GM19468 (cell line): ENCODE data around the gene APOF.
A peak's percentile ranks its signal among the peaks of the same experiment; 100 is the strongest.
"Not testable (repeated sequence)": the region's sequence is repeated elsewhere in the genome, so short reads cannot be mapped to it uniquely, and the experiment has no call there.

Source experiments
- ATAC-seq: cut with Tn5 transposase; IDR thresholded peaks from one replicate; pipeline ENCODE4 v1.9.1; 2021; ENCODE audit warnings: mild to moderate bottlenecking, moderate library complexity, moderate number of reproducible peaks; ENCODE audit not compliant: unreplicated experiment; ENCODE audit errors: extremely low read depth

APOF gene, protein sequence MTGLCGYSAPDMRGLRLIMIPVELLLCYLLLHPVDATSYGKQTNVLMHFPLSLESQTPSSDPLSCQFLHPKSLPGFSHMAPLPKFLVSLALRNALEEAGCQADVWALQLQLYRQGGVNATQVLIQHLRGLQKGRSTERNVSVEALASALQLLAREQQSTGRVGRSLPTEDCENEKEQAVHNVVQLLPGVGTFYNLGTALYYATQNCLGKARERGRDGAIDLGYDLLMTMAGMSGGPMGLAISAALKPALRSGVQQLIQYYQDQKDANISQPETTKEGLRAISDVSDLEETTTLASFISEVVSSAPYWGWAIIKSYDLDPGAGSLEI

DNA sequence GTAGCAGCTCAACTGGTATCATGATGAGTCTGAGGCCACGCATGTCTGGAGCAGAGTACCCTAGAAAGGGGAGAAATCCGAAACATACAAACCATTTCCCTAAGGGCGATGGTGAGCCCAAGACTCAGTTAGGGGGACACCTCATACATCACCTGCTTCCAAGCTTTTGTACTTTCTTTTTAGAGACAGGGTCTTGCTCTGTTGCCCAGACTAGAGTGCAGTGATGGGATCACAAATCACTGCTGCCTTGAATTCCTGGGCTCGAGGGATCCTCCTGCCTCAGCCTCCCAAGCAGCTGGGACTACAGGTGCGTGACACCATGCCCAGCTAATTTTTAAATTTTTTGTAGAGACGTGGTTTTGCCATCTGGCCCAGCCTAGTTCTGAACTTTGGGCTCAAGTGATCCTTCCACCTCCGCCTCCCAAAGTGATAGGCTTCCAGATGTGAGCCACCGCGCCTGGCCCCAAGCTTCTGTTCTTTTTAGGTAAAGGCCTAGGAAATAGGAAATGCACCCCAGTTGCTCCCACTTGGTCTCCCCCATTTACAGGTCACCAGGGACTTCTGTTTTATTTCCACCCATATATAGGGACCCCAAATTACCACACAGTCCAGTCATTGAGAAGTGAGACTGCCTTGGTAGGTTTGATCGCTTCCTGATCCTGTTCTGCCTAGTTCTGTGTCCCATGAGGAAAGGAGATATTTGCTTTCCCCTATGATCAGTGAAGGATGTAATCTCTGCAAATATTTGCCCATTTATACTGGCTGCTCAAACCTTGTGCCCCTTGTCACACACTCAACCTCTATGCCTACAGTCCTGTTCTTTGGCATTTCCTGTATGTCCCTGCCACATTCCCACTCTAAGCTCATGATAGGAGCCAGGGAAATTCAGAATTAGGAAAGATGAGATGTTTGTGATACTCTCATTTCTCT lies at the start of gene APOF:
APOF (minus strand) TSS at position 728 of the 930 bp plus-strand sequence; CDS start at position 616, 112 bp downstream.
- no peak for ATAC-seq

DNA sequence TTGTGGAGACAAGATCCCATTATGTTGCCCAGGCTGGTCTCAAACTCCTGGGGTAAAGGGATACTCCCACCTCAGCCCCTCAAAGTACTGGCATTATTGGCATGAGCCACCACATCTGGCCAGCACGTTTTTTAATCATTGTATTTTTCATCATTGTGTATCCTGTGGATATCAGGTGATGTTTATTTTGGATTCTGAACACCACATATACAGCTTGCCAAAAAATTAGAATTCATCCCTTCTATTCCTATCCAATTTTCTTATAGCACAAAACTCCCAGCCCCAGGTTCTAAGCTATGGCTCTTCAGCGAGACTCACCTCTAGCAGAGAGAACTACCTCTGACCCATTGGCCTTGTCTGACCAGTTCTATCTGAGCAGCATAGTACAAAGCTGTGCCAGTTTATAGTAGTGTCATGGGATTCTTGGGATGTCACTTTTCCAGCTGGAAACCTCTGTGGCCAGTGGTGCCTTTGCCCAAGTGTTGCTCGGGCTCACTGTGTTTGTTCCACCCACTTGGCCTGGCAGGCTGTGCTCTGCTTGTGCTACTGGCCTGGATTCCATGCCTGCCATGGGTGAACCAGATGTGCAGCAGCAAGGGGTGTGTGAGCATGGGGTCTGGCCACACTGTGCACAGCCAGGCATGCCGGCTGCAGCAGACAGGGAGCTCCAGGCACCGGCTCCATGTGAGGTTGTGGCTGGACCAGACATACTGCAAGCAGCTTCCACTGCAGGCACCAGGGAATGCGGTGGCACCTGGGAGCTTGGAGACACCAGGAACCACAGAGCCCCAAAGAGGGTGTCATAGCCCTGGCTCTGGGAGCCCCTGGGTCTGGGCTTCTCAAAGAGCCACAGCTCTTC lies 49.4 kb upstream of the APOF start:
- no peak for ATAC-seq

DNA sequence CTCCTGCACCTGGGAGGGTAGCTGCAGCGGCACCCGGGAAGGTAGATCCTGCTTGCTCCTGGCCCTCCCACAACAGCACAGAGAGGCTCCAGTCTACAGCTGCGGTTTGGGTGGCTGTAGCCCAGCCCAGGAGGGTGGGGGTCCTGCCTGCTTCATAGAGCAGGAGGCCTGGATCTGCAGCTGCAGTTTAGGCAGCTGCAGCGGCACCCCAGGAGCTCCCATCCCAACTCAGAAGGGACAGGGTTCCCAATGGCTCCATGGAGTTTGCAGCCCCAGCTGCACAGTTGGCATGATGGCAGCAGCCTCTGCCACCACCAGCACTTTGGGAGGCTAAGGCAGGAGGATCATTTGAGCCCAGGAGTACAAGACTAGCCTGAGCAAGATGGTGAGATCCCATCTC lies 48.1 kb upstream of the APOF start:
- ATAC-seq = no peak

DNA sequence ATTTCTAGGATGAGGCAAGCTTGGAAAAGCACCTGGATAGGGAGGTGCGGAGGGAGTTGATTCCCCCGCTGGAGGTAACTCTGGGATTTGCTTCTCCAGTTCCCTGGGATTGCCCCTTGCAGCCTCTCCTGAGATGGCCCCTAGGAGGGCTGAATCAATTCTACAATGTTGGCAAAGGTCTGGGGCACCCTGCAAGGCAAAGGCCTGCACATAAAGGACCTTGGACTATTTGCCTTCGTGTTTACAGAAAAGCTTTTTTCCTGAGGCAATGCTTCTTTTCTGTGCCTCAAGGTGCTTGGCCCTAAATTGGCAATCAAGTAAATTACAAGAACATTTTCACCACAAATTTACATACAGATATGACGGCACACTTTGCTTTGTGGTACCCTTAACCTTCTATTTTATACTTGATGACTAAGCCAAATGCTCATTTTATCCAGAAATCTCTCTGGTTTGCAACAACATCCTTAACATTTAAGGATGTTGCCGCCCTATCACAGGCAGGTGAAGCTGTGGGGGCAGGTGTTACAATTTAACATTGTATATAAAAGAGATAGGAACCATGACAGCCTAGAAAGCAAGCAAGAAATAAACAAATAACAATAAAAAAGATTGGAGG lies 46.3 kb upstream of the APOF start:
- no peak for ATAC-seq

DNA sequence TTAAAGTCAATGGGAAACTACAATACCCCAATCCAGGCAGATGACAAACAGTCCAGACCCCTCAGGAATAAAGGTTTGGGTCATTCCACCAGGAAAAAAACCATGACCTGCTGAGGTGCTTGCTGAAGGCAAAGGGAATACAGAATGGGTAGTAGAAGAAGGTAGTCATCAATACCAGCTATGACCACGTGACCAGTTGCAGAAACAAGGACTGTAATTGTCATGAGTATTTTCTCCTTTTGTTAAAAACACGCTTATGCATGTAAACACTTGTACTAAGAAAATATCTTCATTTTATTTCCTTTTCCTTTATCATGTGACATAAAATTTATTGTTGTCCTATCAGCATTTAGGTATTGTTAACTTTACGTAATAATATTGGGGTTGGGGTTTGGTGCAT lies 41.6 kb upstream of the APOF start:
- not testable (repeated sequence) for ATAC-seq

DNA sequence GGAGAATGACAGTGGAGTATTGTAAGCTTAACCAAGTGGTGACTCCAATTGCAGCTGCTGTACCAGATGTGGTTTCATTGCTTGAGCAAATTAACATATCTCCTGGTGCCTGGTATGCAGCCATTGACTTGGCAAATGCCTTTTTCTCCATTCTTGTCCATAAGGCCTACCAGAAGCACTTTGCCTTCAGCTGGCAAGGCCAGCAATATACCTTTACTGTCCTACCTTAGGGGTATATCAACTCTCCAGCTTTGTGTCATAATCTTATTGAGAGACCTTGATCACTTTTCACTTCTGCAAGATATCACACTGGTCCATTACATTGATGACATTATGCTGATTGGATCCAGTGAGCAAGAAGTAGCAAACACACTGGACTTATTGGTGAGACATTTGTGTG lies 39.0 kb upstream of the APOF start:
- not testable (repeated sequence) for ATAC-seq

DNA sequence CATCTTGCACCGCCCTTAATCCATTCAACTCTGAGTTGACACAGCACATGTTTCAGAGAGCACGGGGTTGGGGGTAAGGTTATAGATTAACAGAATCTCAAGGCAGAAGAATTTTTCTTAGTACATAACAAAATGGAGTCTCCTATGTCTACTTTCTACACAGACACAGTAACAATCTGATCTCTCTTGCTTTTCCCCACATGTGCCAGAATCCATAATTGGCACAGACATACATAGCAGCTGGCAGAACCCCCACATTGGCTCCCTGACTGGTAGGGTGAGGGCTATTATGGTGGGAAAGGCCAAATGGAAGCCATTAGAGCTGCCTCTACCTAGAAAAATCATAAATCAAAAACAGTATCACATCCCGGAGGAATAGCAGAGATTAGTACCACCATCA lies 38.5 kb upstream of the APOF start:
- ATAC-seq = not testable (repeated sequence)

DNA sequence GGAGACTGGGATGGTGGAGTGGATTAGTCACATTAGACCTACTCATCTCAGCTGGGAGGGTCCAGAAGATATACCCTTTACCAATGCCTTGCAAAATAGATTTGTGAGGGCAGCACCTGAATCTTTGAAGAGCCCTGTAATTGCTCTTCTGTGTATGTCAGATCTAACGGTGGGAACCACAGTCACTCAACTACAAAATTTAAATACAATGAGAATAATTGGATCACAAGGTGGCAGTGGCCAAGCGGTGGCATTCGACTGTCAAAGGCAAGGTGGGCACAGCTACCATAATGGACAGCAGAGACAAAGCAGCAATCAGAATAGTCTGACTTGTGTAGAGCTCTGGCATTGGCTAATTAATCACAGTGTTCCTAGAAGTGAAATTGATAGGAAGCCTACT lies 36.8 kb upstream of the APOF start:
- not testable (repeated sequence) for ATAC-seq

DNA sequence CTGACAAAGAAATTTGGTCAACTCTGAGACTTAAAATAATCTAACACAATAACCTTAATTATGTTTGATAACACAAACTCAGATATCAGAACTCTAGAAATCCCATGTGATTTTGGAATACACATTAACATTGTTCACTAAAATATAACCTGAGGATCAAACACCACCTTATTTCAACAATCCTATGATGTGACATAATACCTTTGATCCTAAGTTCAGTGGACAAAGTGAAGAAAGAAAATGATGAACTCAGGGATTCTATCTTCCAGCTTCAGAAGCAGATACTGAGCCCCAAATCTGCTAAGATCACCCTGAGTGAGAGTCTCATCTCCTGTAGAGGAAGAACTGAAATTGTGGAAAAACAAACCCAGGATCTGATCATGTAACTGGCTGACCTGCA lies 35.7 kb upstream of the APOF start:
- ATAC-seq = no peak

DNA sequence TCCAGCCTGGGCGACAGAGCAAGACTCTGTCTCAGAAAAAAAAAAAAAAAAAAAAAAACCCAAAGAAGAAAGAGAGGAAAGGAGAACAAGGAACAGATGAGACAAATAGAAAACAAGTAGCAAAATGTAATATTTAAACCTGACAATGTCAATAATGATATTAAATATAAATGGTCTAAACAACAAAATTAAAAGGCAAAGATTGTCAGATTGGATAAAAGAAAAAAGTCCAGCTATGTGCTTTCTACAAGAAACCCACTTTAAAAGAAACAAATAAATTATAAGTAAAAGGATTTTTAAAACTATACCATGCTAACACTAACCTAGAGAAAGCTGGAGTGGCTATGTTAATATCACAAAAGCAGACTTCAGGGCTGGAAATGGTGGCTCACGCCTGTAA lies 29.7 kb upstream of the APOF start:
- no peak for ATAC-seq

DNA sequence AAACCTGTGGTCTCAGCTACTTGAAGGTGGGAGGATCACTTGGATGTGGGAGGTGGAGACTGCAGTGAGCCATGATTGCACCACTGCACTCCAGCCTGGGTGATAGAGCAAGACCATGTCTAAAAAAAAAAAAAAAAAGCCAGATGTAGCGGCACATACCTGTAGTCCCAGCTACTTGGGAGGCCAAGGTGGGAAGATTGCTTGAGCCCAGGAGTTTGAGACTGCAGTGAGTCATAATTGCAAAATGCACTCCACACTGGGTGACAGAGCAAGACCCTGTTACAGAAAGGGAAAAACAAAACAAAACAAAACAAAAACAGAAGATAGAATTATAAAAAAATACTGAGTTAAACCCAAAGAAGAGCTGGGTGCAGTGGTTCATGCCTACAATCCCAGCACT lies 29.1 kb upstream of the APOF start:
- ATAC-seq = no peak

DNA sequence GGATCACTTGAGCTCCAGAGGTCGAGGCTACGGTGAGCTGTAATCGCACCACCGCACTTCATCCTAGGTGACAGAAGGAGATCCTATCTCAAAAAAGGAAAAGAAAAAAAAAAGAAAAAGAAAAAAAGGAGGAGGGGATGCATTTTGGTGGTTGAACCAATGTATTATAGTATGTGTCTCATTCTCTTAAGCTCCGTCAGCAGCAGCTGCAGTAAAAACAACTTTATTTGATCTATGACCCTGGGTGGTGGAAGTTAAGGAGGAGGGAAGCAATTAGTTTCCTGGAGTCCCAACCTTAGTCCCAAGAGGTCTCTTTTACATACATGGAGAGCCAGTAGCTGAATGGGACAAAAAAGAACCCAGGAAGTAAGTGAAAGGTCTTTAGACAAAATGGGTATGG lies 26.8 kb upstream of the APOF start:
- no peak for ATAC-seq

DNA sequence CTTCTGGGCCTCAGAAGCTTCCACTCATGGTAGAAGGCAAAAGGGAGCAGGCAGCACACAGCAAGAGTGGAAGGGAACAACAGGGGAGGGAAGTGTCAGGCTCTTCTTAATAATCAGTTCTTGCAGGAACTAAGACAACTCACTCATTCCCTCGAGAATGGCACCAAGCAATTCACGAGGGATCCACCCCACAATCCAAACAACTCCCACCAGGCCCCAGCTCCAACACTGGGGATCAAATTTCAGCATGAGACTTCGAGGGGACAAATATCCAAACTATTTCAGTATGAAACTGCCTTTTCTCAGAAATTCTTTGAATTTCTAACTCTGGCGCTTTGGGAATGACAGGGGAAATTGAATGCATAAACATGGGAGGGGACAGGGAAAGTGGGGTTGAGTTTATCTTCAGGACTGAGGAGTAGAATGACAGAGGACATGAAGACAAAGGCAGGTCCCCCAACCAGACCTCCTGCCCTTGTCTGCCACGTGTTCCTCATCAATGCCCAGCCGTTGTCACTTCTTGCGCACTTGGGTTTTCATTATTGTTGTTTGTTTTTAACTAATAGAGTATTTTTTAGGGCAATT lies 24.6 kb upstream of the APOF start:
- no peak for ATAC-seq

DNA sequence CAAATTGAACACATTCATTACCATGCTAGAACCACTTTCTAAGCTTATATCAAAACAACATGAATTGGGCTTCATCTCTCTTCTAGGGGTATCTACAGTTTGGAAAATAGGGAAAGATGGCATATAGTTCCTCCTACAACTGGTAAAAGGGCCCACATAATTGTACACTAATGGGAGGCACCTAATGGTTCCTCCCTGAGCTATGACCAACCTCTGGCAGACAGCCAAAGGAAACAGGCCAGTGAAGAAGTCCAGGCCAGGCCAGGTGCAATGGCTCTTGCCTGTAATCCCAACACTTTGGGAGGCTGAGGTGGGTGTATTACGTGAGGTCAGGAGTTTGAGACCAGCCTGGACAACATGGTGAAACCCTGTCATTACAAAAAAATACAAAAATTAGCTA lies 23.2 kb upstream of the APOF start:
- ATAC-seq = no peak

DNA sequence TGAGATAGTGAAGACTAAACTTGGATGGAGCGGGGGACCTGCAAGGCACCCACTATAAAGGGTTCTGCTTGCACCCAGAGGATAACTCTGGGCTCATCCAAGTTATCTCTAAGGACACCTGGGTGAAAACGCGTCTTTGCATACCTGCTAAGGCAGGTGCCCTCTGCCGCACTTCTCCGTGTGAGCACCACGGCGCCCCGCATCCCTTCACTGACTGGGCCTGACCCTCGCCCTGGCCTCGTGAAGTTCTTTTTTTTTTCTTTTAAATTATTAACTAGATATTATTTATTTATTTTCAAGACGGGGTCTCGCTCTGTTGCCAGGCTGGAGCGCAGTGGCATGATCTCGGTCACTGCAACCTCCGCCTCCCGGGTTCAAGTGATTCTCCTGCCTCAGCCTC lies 20.0 kb upstream of the APOF start:
- no peak for ATAC-seq

DNA sequence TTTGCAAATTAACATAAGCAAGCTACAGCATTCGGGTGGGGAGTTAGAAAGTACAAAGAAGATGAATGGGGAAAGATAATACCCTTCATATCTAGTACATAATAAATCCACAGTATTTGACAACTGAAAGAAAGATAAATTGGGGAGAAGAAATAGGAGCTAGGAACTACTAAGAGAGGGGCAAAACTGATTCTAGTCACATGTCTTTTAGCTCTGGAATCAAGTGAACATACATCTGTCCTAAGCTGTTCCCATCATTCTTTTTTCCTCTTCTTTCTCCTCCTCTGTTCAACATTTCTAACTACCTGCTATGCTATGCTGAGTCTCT lies 15.3 kb upstream of the APOF start:
- no peak for ATAC-seq

DNA sequence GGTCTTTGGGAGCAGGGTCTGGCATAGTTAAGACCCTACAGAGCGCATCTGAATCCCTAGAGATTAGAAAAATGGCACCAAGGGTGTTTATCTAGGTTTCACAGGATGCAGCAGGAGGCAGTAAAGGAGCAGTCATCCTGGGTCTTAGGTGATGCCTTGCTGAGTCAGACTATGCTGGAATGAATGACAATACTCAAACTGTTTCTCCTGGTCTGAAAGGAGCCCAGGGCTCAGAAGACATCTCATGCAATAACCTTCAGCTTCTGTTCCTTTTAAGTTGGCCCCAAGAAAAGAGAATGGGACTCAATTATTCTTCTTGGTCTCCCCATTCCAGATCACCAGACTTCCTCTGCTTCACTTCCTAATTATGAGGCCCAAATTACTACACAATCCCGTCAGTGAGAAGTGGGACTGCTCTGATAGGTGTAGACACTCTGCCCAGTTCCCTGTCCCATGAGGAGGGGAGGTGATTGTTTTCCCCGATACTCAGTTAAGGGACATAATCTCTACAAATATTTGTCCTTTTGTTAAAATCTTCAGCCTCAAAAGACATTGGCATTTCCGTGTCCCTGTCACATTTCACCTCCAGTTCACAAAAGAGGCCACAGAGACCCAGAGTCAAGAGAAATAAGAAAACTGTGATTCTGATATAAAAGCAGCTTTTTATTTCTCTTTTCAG lies 14.8 kb upstream of the APOF start:
- no peak for ATAC-seq

DNA sequence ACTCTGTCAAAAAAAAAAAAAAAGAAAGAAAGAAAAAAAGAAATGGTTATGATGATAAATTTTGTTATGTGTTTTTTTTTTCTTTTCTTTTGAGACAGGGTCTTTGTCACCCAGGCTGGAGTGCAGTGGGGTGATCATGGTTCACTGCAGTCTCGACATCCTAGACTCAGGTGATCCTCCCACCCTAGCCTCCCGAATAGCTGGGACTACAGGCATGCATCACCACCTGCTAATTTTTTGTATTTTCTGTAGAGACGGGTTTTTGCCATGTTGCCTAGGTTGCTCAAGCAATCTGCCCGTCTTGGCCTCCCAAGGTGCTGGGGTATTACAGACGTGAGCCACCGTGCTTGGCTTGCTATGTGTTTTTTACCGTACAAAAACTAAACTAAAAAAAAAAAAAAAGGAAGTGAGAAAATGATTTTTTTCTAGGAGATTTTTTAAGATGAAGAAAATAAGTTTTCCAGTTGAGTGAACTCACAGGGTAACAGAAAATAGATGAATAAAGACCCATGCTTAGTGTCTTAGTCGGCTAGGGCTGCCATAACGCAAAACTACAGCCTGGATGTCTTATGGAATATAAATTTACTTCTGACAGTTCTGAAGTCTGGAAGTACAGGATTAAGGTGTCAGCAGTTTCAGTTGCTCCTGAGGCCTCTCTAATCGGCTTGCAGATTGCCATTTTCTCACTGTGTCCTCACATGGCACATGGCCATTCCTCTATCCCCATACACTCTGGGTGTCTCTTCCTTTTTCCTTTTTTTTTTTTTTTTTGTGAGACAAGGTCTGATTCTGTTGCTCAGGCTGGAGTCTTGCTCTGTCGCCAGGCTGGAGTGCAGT lies 13.2 kb upstream of the APOF start:
- ATAC-seq = peak; percentile 27
